Breast epithelium (tissue), 4 donors: ENCODE data around the gene BPGM. TPM values are rescaled to one million over a fixed set of nuclear protein-coding genes. Genes with fewer than 3 reads are reported as not detected.

Source experiments
- DNase-seq, 2 donors: peaks; one replicate each; pipeline ENCODE4 v3.0.0-alpha.2; 2019; ENCODE audit warnings: low spot score in 2 of 2
- H3K27ac ChIP-seq, 2 donors: fragments of 200-600 bp; sonication (generic) in 1 of 2; one replicate each; pipeline ENCODE4 v1.5.1; 2016 to 2019; ENCODE audit warnings: mild to moderate bottlenecking in 1 of 2
- H3K27me3 ChIP-seq, 2 donors: fragments of 200-600 bp; sonication (generic) in 1 of 2; one replicate each; pipeline versions ENCODE4 v1.5.1 to v1.6.0; 2017 to 2019; ENCODE audit warnings: control low read depth in 1 of 2, mild to moderate bottlenecking in 1 of 2
- H3K36me3 ChIP-seq: fragments of 200-600 bp; one replicate; pipeline ENCODE4 v1.5.1; 2019
- H3K4me1 ChIP-seq, 2 donors: fragments of 200-600 bp; sonication (generic); one replicate each; pipeline ENCODE4 v1.5.1; 2016 to 2019; ENCODE audit warnings: control low read depth in 1 of 2
- H3K4me3 ChIP-seq, 3 donors: fragments of 200-600 bp; sonication (generic); 1 replicate in 2 of 3; 2 replicates in 1 of 3; pipeline ENCODE4 v1.5.1; 2016 to 2019; ENCODE audit warnings: mild to moderate bottlenecking in 3 of 3, moderate library complexity in 2 of 3
- H3K9me3 ChIP-seq, 2 donors: fragments of 200-600 bp; sonication (generic) in 1 of 2; one replicate each; pipeline ENCODE4 v1.5.1; 2016 to 2019; ENCODE audit warnings: control low read depth in 1 of 2
- POLR2A ChIP-seq: fragments of 450-650 bp; IDR thresholded peaks from one replicate; pipeline ENCODE4 v1.6.1; 2016; ENCODE audit warnings: antibody characterized with exemption, mild to moderate bottlenecking, moderate library complexity
- POLR2AphosphoS5 ChIP-seq, 3 donors: sonication (generic); formaldehyde crosslinking; IDR thresholded peaks; one replicate each; pipeline ENCODE4 v1.6.1; 2017; ENCODE audit warnings: antibody characterized with exemption in 3 of 3
- intact Hi-C: fragments of 100-400 bp; cut with DNase I; formaldehyde crosslinking; loops from one replicate; pipeline ENCODE4 v1.15.1; 2023; ENCODE audit warnings: low total_unique reads
- total RNA-seq, 3 donors: library from RNA; depleted of rRNA; stranded (reverse); fragments of >200 nt; gene quantifications; one replicate each; pipeline ENCODE4 v1.1.0, GENCODE V29; 2016
- TF ChIP-seq, protein P1 (sequence below), 3 donors: fragments of 450-650 bp; IDR thresholded peaks; one replicate each; pipeline ENCODE4 v1.5.1; 2016 to 2017; ENCODE audit warnings: antibody characterized with exemption in 3 of 3, mild to moderate bottlenecking in 3 of 3, moderate library complexity in 3 of 3

Gene BPGM
- total RNA-seq, 3 donors from 2014 or later = 12.3 to 18.7 (median 16.4) TPM

DNA sequence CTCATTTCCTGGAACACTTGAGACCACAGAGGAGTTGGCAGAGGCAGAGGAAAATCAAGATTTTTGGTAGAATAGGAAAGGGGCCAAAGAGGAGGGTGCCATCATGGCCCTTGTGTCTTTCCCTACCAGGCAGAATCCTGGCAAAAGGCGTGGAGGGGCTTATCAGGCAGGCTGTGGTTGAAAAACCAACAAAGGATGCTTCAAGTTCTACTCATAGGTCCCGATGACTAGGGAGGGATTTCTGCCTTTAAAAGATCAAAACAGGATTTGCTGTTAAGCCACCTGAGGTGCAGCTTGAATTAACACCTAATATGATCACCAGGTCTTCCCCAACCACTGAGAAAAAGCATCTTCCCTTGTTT is 45.7 kb downstream of the BPGM start:
- Histone ChIP-seq H3K4me1 (peaks cover 10 to 12% of the 10 kb centered on the region in 2 donors), H3K27me3 (no peaks in the 10 kb centered on the region), H3K9me3 (no peaks in the 10 kb centered on the region), H3K4me3 (peak overlapping the region in 1 of 3 donors; percentile 35), H3K36me3 (no peaks in the 10 kb centered on the region), H3K27ac (peak overlapping the region; percentile 62 to 93)
- no peak for DNase-seq
- intact Hi-C loops = no loop called here
- TF ChIP-seq, protein P1, sequence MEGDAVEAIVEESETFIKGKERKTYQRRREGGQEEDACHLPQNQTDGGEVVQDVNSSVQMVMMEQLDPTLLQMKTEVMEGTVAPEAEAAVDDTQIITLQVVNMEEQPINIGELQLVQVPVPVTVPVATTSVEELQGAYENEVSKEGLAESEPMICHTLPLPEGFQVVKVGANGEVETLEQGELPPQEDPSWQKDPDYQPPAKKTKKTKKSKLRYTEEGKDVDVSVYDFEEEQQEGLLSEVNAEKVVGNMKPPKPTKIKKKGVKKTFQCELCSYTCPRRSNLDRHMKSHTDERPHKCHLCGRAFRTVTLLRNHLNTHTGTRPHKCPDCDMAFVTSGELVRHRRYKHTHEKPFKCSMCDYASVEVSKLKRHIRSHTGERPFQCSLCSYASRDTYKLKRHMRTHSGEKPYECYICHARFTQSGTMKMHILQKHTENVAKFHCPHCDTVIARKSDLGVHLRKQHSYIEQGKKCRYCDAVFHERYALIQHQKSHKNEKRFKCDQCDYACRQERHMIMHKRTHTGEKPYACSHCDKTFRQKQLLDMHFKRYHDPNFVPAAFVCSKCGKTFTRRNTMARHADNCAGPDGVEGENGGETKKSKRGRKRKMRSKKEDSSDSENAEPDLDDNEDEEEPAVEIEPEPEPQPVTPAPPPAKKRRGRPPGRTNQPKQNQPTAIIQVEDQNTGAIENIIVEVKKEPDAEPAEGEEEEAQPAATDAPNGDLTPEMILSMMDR (IDR thresholded peaks at IDR 0.05) = no peak
- TF ChIP-seq POLR2A (no peak), POLR2AphosphoS5 (IDR thresholded peaks at IDR 0.05) (no peak)

DNA sequence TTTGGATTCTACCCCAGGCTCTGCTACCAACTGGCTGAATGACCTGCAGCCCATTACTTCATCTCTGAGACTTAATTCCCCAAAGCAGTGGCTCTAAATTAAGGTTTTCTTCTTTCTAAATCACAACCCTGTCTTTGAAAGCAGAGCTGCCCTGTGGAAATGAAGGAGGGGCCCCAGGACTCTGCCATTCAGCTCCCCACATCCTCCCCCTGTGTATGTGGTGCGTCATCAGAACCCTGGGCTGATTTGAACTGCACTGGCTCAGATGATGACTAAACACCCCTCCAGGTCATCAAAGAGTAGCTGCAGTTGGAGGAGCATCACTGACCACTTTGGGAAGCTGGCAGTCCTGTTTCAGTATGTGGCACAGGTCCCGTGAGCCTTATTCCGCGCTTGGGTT is 46.6 kb downstream of the BPGM start:
- TF ChIP-seq, protein P1 (IDR thresholded peaks at IDR 0.05) = no peak
- no peak for TF ChIP-seq POLR2A
- TF ChIP-seq POLR2AphosphoS5 (IDR thresholded peaks at IDR 0.05) = no peak
- Histone ChIP-seq H3K27me3 (no peaks in the 10 kb centered on the region), H3K4me1 (peaks cover 10 to 12% of the 10 kb centered on the region in 2 donors), H3K36me3 (no peaks in the 10 kb centered on the region), H3K27ac (peak overlapping the region; percentile 62 to 93), H3K4me3 (no peak overlapping the region), H3K9me3 (no peaks in the 10 kb centered on the region)
- no peak for DNase-seq
- intact Hi-C loops = no loop called here

DNA sequence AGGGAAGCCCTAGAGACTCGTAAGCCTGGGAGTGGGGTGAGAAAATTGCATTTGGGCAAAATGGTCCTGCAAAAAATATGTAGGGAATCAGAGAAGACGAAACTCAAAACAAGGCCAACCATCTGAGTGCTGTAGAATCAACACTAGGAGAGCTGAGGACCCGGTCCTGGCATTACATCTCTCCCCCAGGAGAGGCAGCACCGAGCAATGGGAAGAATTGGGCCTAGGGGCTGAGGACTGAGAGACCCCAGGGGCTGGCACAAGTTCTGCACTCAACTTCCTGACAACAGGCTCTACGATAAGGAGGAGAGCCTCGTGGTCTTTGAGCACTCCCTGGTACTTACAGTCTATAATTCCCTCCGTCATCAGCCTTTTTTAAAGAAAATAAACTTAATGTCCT is 47.6 kb downstream of the BPGM start:
- peak overlapping the region; percentile 62 to 93 for H3K27ac ChIP-seq
- H3K4me1 ChIP-seq = peaks cover 10 to 12% of the 10 kb centered on the region in 2 donors
- no peaks in the 10 kb centered on the region for H3K36me3 ChIP-seq
- H3K4me3 ChIP-seq = no peak overlapping the region
- DNase-seq = no peak
- intact Hi-C loops = no loop called here
- no peaks in the 10 kb centered on the region for H3K9me3 ChIP-seq
- TF ChIP-seq, protein P1 (IDR thresholded peaks at IDR 0.05) = no peak
- no peaks in the 10 kb centered on the region for H3K27me3 ChIP-seq

DNA sequence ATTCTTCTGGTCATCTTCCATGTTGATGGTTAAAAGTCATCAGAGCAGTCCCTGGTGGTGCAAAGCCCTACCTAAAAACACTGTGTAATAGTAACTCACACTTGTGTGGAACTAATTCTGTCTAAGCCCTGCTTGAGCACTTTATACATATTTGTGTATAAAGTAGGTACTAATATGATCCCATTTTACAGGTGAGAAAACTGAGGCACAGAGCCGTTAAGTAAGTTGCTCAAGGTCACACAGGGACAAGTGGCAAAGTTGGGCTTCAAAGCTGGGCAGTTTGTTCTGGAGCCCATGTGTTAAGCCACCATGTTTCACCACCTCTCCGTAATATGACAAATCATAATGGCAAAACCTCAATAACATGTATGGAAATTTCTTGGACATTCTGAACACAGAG is 48.1 kb downstream of the BPGM start:
- H3K36me3 ChIP-seq = no peaks in the 10 kb centered on the region
- peaks cover 10 to 12% of the 10 kb centered on the region in 2 donors for H3K4me1 ChIP-seq
- intact Hi-C loops = no loop called here
- H3K27me3 ChIP-seq = no peaks in the 10 kb centered on the region
- TF ChIP-seq POLR2A = no peak
- TF ChIP-seq POLR2AphosphoS5 (IDR thresholded peaks at IDR 0.05) = peak in 1 of 3 donors; percentile 10
- H3K9me3 ChIP-seq = no peaks in the 10 kb centered on the region
- H3K4me3 ChIP-seq = no peak overlapping the region
- no peak for DNase-seq
- peak overlapping the region; percentile 59 to 62 for H3K27ac ChIP-seq

DNA sequence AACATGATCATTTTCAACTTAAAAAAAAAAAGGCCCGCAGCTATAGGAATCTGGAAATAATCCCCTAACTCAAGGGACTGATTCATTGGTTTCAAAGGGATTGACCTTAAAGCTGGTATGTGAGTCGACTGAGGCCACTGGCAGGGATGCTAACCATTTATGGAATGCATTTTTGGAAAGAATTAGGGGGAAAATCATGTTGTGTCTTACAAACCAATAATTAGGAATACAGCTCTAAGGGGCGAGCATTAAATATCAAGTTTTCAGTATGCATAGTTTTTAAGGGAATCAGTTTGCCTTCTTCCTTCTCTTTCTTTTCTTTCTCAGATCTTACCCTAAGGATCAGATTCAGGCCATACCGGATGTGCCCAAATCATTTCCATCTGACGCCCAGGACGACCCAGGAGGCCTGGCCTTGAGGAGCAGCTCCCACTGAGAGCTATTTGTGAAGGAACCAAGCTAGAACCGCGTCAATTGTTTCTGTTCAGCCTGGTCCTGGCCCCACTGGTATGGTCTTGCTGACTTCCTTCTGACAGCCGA is 48.7 kb downstream of the BPGM start:
- Histone ChIP-seq H3K4me3 (no peak overlapping the region), H3K27ac (peak overlapping the region; percentile 59 to 62), H3K9me3 (no peaks in the 10 kb centered on the region), H3K36me3 (no peaks in the 10 kb centered on the region), H3K27me3 (no peaks in the 10 kb centered on the region), H3K4me1 (peaks cover 9 to 12% of the 10 kb centered on the region in 2 donors)
- TF ChIP-seq, protein P1 (IDR thresholded peaks at IDR 0.05) = no peak
- no peak for TF ChIP-seq POLR2A
- no peak for TF ChIP-seq POLR2AphosphoS5 (IDR thresholded peaks at IDR 0.05)
- no peak for DNase-seq
- intact Hi-C loops = no loop called here

DNA sequence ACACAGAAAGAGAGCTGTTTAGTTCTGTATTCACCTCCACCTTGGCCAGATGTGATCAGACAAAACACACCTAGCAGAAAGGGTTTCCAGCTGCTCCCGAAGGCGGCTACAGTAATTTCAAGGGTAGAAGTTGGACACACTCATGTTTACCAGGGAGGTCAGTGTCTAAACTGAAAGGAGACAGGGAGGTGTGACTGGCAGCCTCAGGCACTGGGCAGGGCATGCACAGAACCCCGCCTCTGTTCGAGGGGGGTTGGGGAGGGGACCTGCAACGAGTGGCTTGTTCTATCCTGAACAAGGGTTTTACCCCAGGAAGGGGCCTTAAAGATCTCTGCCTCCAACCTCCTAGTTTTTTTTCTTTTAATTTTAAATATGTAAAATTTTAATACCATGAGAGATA is 49.6 kb downstream of the BPGM start:
- intact Hi-C loops = no loop called here
- TF ChIP-seq POLR2AphosphoS5 (IDR thresholded peaks at IDR 0.05) (no peak), POLR2A (no peak)
- TF ChIP-seq, protein P1 (IDR thresholded peaks at IDR 0.05) = no peak
- Histone ChIP-seq H3K9me3 (no peaks in the 10 kb centered on the region), H3K4me1 (peaks cover 3 to 7% of the 10 kb centered on the region in 2 donors), H3K36me3 (no peaks in the 10 kb centered on the region), H3K27ac (peak overlapping the region; percentile 40 to 62), H3K4me3 (no peak overlapping the region), H3K27me3 (no peaks in the 10 kb centered on the region)
- DNase-seq = no peak
